ENCODE results near the gene CHL1.

DNA sequence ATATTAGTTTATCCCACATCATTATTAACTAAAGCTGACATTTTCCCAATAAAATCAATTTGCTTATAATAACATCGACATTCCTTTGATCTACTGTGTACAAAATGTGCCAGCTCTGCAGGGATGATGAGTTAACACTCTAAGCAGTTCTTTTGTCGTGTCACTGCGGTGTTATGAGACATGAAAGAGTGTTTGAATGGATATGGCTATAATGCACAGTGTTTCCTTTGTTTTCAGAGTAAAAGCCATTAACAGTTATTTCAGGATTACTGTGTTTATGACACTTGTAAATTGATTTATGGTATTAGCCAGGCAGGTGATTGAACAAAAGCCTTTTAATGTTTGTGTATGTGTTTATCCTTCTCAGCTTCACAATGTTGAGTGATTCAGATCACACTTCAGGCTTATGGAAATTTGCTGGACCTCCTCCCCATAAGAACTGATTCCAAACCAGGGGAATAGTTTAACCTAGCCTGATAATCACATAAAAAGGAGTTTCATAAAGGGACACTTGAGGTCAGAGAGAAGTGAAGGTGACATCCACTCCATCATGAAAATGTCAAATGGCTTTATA is 115.7 kb downstream of the CHL1 start:
- TF ChIP-seq, protein P1, sequence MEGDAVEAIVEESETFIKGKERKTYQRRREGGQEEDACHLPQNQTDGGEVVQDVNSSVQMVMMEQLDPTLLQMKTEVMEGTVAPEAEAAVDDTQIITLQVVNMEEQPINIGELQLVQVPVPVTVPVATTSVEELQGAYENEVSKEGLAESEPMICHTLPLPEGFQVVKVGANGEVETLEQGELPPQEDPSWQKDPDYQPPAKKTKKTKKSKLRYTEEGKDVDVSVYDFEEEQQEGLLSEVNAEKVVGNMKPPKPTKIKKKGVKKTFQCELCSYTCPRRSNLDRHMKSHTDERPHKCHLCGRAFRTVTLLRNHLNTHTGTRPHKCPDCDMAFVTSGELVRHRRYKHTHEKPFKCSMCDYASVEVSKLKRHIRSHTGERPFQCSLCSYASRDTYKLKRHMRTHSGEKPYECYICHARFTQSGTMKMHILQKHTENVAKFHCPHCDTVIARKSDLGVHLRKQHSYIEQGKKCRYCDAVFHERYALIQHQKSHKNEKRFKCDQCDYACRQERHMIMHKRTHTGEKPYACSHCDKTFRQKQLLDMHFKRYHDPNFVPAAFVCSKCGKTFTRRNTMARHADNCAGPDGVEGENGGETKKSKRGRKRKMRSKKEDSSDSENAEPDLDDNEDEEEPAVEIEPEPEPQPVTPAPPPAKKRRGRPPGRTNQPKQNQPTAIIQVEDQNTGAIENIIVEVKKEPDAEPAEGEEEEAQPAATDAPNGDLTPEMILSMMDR (IDR thresholded peaks at IDR 0.05) = no peak
- no peak for TF ChIP-seq EZH2 (IDR thresholded peaks at IDR 0.05; ENCODE audit: borderline replicate concordance, insufficient read depth, low read depth, low read length, poor library complexity, severe bottlenecking)
